A673 (cell line): ENCODE measurements around the gene HELZ.

Experiments
- CTCF ChIP-seq: fragments of 300-800, 200-600 bp; sonication (generic); conservative IDR thresholded peaks from 2 replicates; pipeline ENCODE4 v1.5.1; 2017; ENCODE audit warnings: low read depth, mild to moderate bottlenecking, antibody characterized with exemption, low read length, moderate library complexity, mixed read lengths
- EZH2 ChIP-seq: fragments of 200-600 bp; sonication (generic); IDR thresholded peaks from 2 replicates; pipeline ENCODE4 v1.6.1; 2017; ENCODE audit warnings: borderline replicate concordance, low read depth, mild to moderate bottlenecking, mixed read lengths, antibody characterized with exemption, low read length; ENCODE audit not compliant: poor library complexity, severe bottlenecking

GRCh38 chr17:67107171-67107570 is 137.8 kb downstream of the HELZ start:
- TF ChIP-seq CTCF (no peak), EZH2 (no peak)
